HG02981 (cell line): ENCODE measurements around the gene AP1M1.

Experiments used
- ATAC-seq: cut with Tn5 transposase; IDR thresholded peaks from one replicate; pipeline ENCODE4 v1.9.1; 2021; ENCODE audit warnings: mild to moderate bottlenecking, moderate library complexity; ENCODE audit not compliant: unreplicated experiment

Gene AP1M1

DNA sequence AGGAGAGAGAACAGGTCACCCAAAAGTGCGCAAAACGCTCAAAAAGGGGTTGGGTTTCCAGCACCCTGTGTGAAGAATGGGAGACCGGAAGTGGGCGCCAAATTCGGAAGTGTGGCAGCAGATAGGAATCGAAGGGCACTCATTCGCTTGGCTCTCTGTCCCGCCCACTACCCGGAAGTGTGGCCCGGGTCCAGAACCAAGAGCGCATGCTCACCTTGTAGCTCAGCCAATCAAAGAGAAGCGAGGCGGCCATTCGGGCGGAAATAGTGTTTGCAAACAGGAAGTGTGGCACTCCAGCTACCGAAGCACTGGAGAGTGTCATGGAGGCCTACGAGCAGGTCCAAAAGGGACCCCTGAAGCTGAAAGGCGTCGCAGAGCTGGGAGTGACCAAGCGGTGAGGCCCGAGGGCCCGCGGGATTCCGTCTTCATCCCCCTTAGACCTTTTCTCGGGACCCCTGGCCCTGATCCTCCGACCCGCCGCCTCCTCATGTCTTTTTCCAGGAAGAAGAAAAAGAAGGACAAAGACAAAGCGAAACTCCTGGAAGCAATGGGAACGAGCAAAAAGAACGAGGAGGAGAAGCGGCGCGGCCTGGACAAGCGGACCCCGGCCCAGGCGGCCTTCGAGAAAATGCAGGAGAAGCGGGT lies 12.5 kb upstream of the AP1M1 start, which contains the start of gene FAM32A:
FAM32A (plus strand) TSS at position 288 of the 645 bp plus-strand sequence; CDS start at position 321, 33 bp downstream.
- ATAC-seq = peak; percentile 88

DNA sequence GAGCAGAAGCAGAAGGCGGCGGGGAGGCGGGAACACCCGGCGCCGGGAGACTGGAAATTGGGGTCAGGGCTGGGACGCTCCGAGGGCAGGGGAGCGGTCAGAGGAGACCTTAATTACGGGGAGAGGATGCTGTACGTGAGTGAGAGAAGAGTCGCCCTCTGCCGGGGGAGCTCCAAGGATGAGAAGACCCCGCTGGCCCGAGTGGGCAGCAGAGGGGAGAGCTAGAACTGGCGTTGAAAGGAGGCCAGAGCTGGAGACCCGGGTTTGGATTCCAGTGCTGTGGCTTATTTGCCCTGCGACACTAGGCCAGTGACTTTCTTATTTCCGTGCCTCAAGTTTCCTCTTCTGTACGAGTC lies 12.0 kb upstream of the AP1M1 start:
- peak; percentile 10 for ATAC-seq

DNA sequence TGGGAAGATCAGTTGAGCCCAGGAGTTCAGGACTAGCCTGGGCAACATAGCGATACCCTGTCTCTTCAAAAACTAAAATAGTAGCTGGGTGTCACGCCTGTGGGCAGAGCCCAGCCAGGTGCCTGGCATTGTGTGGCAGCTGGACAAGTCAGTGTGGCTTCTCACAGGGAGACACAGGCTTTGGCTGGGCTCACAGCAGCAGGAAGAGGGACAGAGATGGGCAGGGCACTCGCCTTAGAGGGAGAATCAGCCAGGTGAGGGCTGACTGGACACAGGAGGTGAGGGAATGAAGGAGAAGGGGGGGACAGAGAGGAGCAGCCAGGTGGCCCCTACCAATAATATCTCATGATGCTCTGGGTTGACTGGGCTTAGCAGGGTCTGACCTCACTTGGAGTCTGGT lies 9.2 kb upstream of the AP1M1 start:
- no peak for ATAC-seq

- no peak for ATAC-seq
These were observed 7.5 kb upstream of the AP1M1 start for GRCh38 chr19:16190198-16190597.

DNA sequence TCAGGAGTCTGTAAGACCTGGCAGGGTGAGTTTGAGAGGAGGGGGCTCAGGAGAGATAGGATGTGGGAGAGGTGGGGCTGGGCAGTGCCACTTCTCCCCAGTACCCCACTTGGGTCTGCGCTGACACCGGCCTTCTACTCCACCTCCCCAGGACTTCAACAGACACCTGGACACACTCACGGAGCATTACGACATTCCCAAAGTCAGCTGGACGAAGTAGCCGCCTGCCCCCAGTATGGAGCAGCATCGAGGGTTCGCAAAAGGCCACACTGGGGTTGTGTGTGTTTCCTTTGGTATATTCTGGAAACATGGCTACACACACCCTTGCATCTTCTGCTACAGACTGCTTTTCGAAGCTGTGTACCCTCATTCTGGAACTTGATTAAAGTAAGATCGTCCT lies 7.0 kb upstream of the AP1M1 start:
- ATAC-seq = no peak

- ATAC-seq = no peak
These were observed 6.3 kb upstream of the AP1M1 start for GRCh38 chr19:16191216-16191908.

DNA sequence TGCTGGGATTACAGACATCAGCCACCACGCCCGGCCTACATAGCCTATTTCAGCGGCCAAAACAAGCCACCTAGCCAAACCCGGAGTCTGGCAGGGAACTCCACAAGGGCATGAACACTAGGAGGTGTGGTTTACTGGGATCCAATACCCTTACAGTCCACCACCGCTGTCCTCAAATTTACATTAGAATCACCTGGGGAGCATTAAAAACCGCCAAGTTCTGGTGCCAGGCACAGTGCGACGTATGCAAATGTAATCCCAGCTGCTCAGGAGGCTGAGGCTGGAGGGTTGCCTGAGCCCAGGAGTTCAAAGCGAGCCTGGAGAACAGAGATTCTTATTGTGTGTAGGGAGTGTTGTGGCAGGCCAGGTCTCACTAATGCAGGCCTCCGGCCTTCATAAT lies 4.2 kb upstream of the AP1M1 start:
- no peak for ATAC-seq

GRCh38 chr19:16197188-16197621 lies 506 bp upstream of the AP1M1 start:
- ATAC-seq = no peak

DNA sequence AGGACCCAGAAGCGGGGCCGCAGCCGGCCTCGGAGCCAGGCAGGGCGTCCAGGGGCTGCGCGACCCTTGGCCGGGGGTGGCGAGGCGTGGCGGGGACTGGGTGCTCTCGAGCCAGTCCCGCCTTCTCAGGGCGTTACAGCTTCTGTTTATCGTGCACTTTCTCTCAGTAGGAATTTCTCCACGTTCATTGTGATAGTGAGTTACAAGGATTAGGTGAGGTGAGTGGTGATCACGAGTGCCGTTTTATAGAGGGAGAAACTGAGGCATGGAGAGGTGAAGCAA lies 600 bp downstream of the AP1M1 start:
- ATAC-seq = no peak

DNA sequence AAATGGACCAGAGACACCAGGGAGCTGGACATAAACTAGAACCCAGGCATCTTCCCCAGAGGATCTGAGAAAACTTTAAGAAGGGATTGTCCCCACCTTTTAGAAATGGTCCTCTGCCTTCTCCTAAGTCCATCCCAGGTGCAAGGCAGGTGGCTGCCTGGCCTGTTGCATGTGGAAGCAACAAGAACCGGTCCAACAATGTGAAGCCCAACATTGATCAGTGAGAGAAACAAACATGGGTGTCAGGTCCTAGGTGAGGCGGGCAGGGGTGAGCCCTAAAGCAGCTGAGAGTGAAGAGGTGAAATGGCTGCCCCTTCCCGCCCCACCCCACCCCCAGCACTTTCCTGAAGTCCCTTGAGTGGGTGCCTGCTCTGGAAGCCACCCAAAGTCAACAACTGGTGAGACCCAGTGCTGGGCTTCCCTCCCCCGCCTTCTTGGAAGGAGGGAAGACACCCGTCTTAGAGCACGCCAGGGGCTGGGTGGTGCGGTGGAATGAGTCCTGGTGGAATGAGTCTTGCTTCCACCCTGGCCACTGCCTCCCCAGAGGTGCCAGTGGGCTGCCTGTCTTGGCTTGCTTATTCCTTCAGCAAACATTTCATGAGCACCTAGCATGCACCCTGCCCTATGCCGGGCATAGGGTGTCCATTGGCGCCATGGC lies 1.7 kb downstream of the AP1M1 start:
- no peak for ATAC-seq

DNA sequence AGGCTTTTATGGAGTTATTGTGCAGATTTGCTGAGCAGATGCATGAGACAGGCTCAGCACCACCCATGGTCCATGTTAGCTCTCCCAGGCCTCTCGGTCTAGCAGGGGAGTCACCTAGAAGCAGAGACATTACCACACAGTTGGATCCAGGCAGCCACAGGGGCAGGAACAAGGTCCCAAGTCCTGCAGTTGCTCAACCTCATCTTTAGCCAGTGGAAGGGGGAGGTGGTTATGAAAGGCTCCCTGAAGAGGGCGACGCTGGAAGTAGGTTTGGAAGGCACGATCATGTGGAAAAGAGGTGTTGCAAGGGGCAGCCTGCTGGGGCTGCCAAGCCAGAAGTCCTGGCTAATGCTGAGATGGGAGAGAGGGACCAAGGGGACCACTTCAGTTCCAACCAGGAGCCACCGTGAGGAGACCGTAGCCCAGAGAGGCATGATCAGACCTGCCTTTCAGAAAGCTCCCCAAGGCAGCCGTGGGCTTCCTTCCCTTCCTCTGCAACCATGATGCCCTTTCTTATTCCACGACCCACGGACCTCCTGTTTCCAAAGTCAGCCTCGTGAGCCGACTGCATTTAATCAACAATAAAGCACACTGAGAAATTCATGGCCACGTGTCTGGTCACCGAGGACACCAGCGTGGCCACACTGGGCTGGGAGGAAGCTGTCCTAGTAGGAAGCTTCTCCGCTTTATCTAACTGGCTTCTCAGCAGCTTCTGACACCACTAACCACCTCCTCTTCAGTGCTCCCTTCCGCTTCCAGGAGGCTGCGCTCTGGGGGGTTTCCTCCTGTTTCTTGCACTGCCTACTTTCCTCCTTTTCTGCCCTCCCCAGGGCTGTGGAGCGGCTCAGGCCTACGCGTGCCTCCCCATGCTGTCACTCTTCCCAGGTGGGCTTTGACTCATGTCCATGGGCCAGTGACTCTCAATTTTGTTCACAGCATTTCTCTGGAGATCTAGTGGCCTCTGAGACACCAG lies 2.6 kb downstream of the AP1M1 start:
- ATAC-seq = no peak

- no peak for ATAC-seq
These were observed 3.3 kb downstream of the AP1M1 start for GRCh38 chr19:16201011-16201391.

DNA sequence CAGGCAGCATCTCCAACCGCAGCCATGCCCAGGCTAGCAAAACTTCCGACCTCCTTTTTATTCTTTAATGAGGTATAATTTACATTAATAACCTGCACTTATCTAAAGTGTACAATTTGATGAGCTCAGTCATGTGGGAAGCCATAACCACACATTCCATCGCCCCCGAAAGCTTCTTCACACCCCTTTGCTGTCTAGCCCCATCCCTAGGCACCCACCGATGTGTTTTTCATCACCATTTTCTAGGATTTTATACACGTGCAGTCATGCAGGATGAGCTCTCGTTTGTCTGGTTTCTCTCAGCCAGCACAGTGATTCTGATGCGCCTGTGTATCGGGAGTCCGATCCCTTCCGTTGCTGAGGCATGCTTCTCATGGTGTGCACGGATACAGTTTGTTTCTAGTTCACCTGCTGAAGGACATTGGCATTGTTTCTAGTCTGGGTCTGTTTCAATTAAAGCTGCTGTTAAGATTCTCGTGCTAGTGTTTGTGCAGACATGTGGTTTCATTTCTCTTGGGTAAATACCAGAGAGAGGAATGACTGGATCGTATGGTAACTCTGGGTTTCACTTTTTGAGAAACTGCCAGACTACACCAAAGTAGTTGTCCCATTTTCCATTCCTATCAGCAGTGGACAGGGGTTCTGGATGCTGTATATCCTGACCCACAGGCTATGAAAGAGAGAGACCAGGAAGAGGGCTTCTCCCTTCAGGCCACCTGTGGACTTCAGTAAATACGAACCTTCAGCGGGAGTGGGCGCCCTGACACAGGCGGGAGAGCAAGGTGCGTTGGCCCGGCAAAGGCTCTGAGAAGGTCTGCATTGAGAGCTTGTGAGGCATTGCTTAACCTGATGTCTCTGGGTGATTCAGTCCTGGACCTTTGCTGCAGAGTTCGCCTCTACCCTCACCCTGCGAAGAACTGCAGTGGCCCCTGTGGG lies 4.9 kb downstream of the AP1M1 start:
- no peak for ATAC-seq

GRCh38 chr19:16203256-16204004 lies 5.7 kb downstream of the AP1M1 start:
- ATAC-seq = no peak

DNA sequence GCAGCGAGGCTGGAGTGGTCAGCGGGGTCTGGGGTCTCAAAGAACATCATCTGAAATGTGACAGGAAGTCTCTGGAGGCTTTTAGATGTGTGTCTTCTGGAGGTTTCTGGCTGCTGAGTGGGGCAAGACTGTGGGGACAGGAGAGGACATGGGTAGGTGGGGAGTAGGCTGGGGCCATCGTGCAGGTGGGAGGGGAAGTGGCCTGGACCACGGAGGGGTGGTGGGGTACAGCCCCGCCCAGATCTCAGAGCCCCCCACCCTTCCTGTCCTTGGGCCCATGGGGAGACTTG lies 6.2 kb downstream of the AP1M1 start:
- ATAC-seq = no peak

DNA sequence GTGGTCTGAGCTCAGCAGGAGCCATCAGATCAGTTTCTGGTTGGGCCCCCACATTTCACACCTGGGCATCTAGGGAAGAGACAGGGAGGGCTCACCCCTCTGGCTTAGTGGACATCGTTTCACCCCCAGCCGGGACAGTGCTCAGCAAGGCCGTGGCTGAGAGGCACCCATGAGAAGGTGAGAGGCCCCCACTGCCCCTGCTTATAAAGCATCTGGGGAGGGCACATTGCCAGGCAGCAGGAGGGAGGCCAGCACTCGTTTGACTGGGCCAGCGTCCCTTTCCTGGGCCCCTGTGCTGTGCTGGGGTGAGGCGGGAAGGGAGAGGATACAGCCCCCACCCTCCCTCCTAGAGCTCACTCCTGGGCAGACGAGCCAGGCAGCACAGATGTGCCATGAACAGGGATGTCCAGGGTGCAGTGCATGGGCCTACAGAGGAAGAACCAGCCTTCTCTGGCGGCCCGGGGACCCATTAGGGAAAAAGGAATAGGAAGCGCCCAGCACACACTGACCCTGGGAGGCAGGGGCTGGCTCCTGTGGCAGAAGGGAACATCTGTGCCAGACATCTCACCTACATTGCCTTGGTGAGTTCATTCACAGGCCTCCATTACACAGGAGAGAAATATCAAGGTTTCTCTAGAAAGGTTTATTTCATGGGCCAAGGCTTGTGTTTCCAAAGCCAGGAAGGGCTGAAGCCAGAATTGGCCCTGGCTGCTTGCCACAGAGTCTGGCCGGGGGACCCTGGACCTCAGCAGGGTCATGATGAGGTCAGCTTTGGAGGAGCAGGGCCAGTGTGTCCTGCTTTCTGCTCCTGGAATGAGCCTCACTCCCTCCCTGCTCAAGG lies 7.7 kb downstream of the AP1M1 start:
- no peak for ATAC-seq

GRCh38 chr19:16206046-16206605 lies 8.4 kb downstream of the AP1M1 start:
- ATAC-seq = no peak

DNA sequence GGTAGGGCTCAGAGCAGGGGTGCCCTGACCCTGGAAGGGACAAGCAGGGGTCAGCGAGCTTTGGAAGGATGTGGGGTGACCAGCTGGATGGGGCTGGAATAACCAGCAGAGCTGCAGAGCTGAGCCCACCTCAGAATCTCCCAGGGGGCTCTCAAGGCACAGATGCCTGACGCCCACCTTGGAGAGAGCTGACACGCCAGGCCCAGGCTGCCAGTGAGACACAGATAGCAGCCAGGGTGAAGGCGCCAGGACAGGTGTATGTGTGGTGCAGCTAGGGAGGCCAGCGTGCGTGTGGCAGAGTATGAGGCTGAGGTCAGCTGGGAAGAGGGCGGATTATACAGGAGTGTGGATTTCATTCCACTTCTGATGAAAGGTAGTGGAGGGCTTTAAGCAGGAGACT lies 8.9 kb downstream of the AP1M1 start:
- no peak for ATAC-seq

DNA sequence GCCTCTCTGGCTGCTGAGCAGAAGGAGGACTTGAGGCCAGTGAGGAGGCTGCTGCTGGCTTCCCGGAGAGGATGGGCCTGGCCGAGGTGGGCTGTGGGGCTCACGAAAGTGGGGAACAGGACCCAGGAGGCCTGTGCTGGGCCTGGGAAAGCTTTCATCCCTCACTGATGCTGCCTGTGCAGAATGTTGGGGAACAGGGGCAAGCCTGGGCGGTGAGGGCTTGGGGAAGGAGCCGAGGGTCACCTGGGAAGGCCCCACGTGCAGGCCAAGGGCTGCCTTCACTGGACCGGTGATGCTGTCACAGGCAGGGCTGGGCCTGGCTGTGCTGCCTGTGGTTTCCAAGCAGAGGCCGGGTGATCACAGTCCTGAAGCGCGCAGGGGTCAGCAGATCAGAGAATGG lies 9.4 kb downstream of the AP1M1 start:
- no peak for ATAC-seq
